DOHH2 (cell line): Measurements from ENCODE around the gene RRP1.

Source experiments
- H3F3A ChIP-seq: fragments of 200-600 bp; sonication (generic), shearing (Covaris generic); 2 replicates; pipeline ENCODE4 v1.6.0; 2016; ENCODE audit warnings: antibody characterized with exemption, mild to moderate bottlenecking; ENCODE audit not compliant: control insufficient read depth, insufficient read depth
- H3K27ac ChIP-seq: fragments of 200-600 bp; sonication (generic); 2 replicates; pipeline ENCODE4 v1.5.1; 2014; ENCODE audit warnings: low read depth, mild to moderate bottlenecking, low read length, moderate library complexity
- H3K27me3 ChIP-seq: fragments of 200-600 bp; sonication (generic); 2 replicates; pipeline ENCODE4 v1.6.1; 2014; ENCODE audit warnings: mild to moderate bottlenecking, low read length, mixed read lengths; ENCODE audit not compliant: control insufficient read depth
- H3K36me3 ChIP-seq: fragments of 200-600 bp; sonication (generic); 2 replicates; pipeline ENCODE4 v1.6.1; 2014; ENCODE audit warnings: mild to moderate bottlenecking, low read length, moderate library complexity, mixed read lengths; ENCODE audit not compliant: control insufficient read depth
- H3K4me1 ChIP-seq: fragments of 200-600 bp; sonication (generic); 2 replicates; pipeline ENCODE4 v1.6.1; 2014; ENCODE audit warnings: mild to moderate bottlenecking, low read length, mixed read lengths; ENCODE audit not compliant: control insufficient read depth
- H3K4me2 ChIP-seq: fragments of 200-600 bp; sonication (generic); 2 replicates; pipeline ENCODE4 v1.6.0; 2014; ENCODE audit warnings: mild to moderate bottlenecking, low read length, moderate library complexity
- H3K4me3 ChIP-seq: fragments of 200-600 bp; sonication (generic); 2 replicates; pipeline ENCODE4 v1.5.1; 2014; ENCODE audit warnings: mild to moderate bottlenecking, low read length, mixed read lengths
- H3K79me2 ChIP-seq: fragments of 200-600 bp; sonication (generic); 2 replicates; pipeline ENCODE4 v1.6.1; 2014; ENCODE audit warnings: mild to moderate bottlenecking, low read length, mixed read lengths; ENCODE audit not compliant: control insufficient read depth
- H3K9me2 ChIP-seq: fragments of 200-600 bp; sonication (generic); replicated peaks from 2 replicates; pipeline ENCODE4 v1.6.1; 2014; ENCODE audit warnings: mild to moderate bottlenecking, low read length, mixed read lengths; ENCODE audit not compliant: control insufficient read depth
- H3K9me3 ChIP-seq: fragments of 200-600 bp; sonication (generic); 2 replicates; pipeline ENCODE4 v1.6.1; 2014; ENCODE audit warnings: antibody characterized with exemption, low read length, mixed read lengths; ENCODE audit not compliant: control insufficient read depth, insufficient read depth
- H4K20me1 ChIP-seq: fragments of 200-600 bp; sonication (generic); 2 replicates; pipeline ENCODE4 v1.6.0; 2014; ENCODE audit warnings: low read depth, mild to moderate bottlenecking, antibody characterized with exemption, low read length, moderate library complexity; ENCODE audit not compliant: control insufficient read depth, insufficient read depth
- CTCF ChIP-seq: fragments of 200-600 bp; sonication (generic); IDR thresholded peaks from one replicate; pipeline ENCODE4 v1.5.1; 2014; ENCODE audit warnings: antibody characterized with exemption, mild to moderate bottlenecking, low read depth, low read length; ENCODE audit not compliant: poor library complexity, severe bottlenecking
- EZH2phosphoT487 ChIP-seq: fragments of 200-600 bp; sonication (generic); IDR thresholded peaks from 2 replicates; pipeline ENCODE4 v1.6.1; 2017; ENCODE audit warnings: borderline replicate concordance, mild to moderate bottlenecking, antibody characterized with exemption, low read length, moderate library complexity, mixed read lengths

RRP1 gene

DNA sequence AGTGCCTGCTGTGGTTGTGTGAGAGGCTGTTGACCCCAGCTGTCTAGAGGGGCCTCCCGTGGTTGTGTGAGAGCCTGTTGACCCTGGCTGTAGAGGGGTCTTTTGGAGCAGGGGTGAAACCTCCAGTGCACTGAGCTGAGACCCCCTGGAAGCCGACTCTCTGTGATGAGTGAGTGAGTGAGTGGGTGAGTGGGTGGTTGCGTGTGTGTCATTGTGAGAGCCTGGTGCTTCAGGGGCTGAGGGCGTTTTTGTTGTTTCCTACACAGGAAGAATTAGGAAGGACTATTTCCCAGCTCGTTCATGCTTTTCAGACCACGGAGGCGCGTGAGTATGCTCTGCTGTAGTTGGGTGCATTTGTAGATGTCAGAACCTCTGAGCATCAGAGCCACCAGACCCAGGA lies 3.0 kb downstream of the RRP1 start:
- H3K9me3 ChIP-seq = no peaks in the 10 kb centered on the region
- H3K36me3 ChIP-seq = peaks cover 80% of the 10 kb centered on the region
- no peak overlapping the region for H3K4me2 ChIP-seq
- no peaks in the 10 kb centered on the region for H3F3A ChIP-seq
- H3K27ac ChIP-seq = no peak overlapping the region
- peaks cover 69% of the 10 kb centered on the region for H3K79me2 ChIP-seq
- no peaks in the 10 kb centered on the region for H3K9me2 ChIP-seq
- H3K4me3 ChIP-seq = no peak overlapping the region
- H3K4me1 ChIP-seq = peaks cover 23% of the 10 kb centered on the region
- H4K20me1 ChIP-seq = peaks cover 7% of the 10 kb centered on the region; the same call in 1 of the 2 replicates
- TF ChIP-seq EZH2phosphoT487 (no peak), CTCF (no peak)
- no peaks in the 10 kb centered on the region for H3K27me3 ChIP-seq

GRCh38 chr21:43793243-43793642 lies 3.9 kb downstream of the RRP1 start:
- Histone ChIP-seq H3F3A (no peaks in the 10 kb centered on the region), H3K9me2 (no peaks in the 10 kb centered on the region), H3K4me1 (peaks cover 23% of the 10 kb centered on the region), H3K4me3 (no peak overlapping the region), H3K36me3 (peaks cover 89% of the 10 kb centered on the region), H3K79me2 (peaks cover 69% of the 10 kb centered on the region), H3K27ac (no peak overlapping the region), H3K9me3 (no peaks in the 10 kb centered on the region), H4K20me1 (peaks cover 7% of the 10 kb centered on the region; the same call in 1 of the 2 replicates), H3K4me2 (no peak overlapping the region), H3K27me3 (no peaks in the 10 kb centered on the region)
- TF ChIP-seq CTCF (no peak), EZH2phosphoT487 (no peak)

DNA sequence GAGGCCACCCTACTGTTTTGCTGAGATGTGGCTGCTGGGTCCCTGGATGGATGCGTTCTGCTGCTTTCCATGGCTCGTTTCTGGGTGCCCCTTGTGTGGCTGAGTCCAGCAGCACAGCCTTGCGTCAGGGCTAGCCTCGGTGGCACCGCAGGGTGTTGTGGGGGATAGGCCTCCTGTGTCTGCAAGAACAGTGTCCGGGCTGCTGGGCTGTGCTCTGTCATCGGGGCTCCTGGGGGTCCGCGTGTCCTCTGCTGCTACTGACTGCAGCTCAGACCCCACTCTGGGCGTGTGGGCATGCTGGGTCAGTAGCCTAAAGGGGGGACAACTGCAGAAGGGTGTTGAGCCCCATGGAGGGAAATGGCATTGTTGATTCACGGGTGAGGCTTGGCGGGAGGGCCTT lies 4.9 kb downstream of the RRP1 start:
- TF ChIP-seq CTCF = no peak
- no peak for TF ChIP-seq EZH2phosphoT487
- Histone ChIP-seq H3K79me2 (peaks cover 69% of the 10 kb centered on the region), H3K27ac (no peak overlapping the region), H3K4me3 (no peak overlapping the region), H3K4me2 (no peak overlapping the region), H4K20me1 (peaks cover 7% of the 10 kb centered on the region; the same call in 1 of the 2 replicates), H3K27me3 (no peaks in the 10 kb centered on the region), H3F3A (no peaks in the 10 kb centered on the region), H3K9me2 (no peaks in the 10 kb centered on the region), H3K9me3 (no peaks in the 10 kb centered on the region), H3K36me3 (peaks cover 99% of the 10 kb centered on the region), H3K4me1 (peaks cover 17% of the 10 kb centered on the region)

GRCh38 chr21:43794857-43795256 lies 5.5 kb downstream of the RRP1 start:
- H3K4me1 ChIP-seq = peaks cover 17% of the 10 kb centered on the region
- H3K9me3 ChIP-seq = no peaks in the 10 kb centered on the region
- H3K4me3 ChIP-seq = no peak overlapping the region
- no peak for TF ChIP-seq EZH2phosphoT487
- TF ChIP-seq CTCF = no peak
- H3K4me2 ChIP-seq = no peak overlapping the region
- no peaks in the 10 kb centered on the region for H3K9me2 ChIP-seq
- H3K27ac ChIP-seq = no peak overlapping the region
- H4K20me1 ChIP-seq = peaks cover 7% of the 10 kb centered on the region; the same call in 1 of the 2 replicates
- peaks cover 100% of the 10 kb centered on the region for H3K36me3 ChIP-seq
- H3K27me3 ChIP-seq = no peaks in the 10 kb centered on the region
- no peaks in the 10 kb centered on the region for H3F3A ChIP-seq
- peaks cover 63% of the 10 kb centered on the region for H3K79me2 ChIP-seq
